Tongue (tissue), 2 donors: Measurements from ENCODE around the gene LGALS7. TPM values are rescaled to one million over a fixed set of nuclear protein-coding genes. Genes with fewer than 3 reads are reported as not detected.
"Not testable (repeated sequence)": the region's sequence is repeated elsewhere in the genome, so short reads cannot be mapped to it uniquely, and the experiment has no call there.

Experiments
- DNase-seq: peaks from one replicate; pipeline ENCODE4 v3.0.0-alpha.2; 2015
- total RNA-seq: library from RNA; depleted of rRNA; stranded (reverse); fragments of >200 nt; gene quantifications from one replicate; pipeline ENCODE4 v1.2.3, GENCODE V29; 2014

Gene LGALS7
- total RNA-seq, 1 donor from 2014 or later: 10.4 TPM

DNA sequence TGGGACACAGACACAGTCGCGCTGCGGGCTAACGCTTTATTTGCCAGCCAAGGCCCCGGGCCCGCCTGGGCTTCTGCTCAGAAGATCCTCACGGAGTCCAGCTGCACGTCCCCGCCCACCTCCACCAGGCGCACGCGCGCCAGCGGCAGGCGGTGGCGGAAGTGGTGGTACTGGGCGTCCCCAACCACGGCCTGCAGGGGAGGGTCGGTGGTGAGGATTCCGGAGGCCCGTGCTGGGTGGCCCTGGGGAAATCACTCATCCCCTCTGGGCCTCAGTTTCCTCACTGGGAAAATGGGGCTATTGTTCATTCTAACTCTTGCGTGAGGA, 2.4 kb downstream of the LGALS7 start:
- DNase-seq: not testable (repeated sequence)

DNA sequence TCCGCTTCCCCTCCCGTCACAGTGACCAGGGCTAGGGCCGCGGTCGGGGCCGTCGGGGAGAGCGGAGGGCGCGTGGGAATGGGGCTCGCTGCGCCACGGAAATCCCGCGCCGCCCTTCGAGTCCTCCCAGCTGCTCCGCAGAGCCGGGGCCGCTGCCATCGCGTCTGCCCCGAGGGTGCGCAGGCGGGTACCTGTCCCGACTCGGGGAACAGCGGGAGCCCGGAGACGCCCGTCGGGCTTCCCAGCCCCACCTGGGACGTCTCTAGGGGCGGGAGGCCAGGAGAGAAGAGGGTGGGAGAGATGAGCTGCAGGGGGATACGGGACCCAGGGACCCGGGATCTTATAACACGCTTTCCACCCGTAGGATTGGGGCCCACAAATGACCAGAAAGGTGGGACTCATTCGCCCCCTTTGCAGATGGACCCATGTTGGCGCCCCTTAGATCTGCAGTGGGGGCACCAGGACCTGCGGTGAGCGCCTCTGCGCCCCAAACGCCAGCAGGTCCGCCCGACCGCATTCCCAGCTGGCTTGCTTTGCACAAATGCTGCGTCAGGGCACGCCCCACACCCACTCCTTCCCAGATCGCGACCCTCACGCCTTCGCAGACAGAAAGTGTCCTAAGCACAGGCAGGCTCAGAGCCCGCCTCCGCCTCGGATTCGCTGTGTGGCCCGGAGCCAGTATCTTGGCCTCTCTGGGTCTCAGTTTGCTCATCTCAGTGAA, 2.9 kb downstream of the LGALS7 start:
- DNase-seq: not testable (repeated sequence)

DNA sequence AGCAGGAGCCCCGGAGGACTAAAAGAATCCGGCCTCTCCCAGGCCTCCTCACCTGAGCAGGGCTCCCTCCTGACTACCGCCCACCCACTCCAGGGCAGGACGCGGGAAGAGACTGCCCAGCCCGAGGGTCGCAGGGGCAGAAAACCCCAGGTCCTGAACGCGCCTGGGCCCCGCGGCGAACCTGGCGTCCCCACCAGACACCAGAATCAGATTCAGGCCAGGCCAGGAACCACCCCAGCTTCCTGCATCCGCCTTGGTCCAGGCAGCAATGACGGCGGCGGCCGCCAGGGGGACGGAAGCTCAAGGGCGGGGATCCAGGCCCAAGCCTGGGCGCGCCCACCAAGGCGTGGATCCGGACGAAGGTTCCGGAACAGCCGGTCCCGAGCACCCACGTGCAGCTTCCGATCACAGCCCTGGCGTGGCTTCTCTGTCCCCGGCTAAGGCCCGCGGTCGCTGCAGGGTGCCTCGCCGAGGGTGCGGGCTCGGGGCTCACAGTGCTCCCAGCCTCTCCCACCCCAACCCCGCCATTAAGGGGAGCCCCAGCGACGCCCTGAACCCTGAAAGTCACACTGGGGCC, 3.6 kb downstream of the LGALS7 start:
- peak; percentile 91 for DNase-seq

DNA sequence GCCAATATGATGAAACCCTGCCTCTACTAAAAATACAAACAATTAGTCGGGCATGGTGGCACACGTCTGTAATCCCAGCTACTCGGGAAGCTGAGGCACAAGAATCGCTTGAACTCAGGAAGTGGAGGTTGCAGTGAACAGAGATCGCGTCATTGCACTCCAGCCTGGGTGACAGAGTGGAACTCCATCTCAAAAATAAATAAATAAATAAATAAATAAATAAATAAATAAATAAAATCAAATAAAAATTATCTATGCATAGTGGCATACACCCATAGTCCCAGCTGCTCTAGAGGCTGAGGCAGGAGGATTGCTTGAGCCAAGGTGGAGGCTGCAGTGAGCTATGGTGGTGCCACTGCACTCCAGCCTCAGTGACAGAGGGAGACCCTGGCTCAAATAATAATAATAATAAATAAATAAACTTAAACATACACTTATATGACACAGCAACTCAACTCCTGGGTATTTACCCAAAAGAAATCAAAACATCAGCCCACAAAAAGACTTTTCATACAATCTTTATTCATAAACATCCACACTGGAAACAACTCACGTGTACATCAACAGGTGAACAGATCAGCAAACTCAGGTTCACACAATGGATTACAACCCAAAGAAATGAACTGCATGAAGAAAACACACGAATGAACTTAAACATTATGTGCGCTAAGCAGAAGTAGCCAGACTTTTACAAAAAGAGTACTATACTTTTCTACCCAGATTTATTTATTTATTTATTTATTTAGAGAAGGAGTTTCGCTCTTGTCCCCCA, 6.9 kb downstream of the LGALS7 start:
- no peak for DNase-seq

DNA sequence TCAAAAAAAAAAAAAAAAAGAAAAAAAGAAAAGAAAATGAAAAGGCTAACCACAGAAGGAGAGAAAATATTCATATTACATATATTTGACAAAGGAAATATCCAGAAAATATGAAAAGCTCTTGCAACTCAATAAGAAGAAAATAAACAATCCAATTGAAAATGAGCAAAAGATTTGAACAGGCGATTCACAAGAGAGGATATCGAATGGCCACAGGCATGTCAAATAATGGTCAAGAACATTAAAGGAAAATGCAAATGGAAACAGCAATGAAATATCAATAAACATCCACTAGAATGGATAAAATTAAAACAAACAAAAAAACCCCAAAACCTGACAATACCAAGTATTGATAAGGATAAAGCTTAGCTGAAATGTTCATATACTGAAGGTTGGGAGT, 8.1 kb downstream of the LGALS7 start:
- no peak for DNase-seq

DNA sequence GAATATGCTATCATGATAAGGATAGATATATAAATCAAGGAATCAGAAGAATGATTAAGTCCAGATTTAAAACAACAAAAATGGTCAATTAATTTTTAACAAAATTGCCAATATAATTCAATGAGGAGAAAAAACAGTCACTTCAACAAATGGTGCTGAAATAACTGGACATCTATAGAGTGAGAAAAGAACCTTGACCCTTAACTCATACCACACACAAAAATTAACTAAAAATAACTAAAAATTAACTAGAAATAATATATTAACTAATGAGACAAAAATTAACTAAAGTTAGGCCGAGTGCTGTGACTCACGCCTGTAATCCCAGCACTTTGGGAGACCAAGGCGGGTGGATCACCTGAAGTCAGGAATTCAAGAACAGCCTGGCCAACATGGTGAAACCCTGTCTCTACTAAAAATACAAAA, 9.5 kb downstream of the LGALS7 start:
- no peak for DNase-seq

DNA sequence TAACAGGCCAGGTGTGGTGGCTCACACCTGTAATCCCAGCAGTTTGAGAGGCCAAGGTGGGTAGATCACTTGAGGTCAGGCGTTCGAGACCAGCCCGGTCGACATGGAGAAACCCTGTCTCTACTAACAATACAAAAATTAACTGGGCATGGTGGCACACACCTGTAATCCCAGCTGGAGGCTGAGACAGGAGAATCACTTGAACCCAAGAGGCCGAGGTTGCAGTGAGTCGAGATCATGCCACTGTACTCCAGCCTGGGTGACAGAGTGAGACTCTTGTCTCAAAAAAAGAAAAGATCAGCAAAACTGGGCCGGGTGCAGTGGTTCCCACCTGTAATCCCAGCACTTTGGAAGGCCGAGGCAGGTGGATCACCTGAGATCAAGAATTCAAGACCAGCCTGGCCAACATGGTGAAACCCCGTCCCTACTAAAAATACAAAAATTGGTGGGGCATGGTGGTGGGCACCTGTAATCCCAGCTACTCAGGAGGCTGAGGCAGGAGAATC, 11.4 kb downstream of the LGALS7 start:
- not testable (repeated sequence) for DNase-seq

DNA sequence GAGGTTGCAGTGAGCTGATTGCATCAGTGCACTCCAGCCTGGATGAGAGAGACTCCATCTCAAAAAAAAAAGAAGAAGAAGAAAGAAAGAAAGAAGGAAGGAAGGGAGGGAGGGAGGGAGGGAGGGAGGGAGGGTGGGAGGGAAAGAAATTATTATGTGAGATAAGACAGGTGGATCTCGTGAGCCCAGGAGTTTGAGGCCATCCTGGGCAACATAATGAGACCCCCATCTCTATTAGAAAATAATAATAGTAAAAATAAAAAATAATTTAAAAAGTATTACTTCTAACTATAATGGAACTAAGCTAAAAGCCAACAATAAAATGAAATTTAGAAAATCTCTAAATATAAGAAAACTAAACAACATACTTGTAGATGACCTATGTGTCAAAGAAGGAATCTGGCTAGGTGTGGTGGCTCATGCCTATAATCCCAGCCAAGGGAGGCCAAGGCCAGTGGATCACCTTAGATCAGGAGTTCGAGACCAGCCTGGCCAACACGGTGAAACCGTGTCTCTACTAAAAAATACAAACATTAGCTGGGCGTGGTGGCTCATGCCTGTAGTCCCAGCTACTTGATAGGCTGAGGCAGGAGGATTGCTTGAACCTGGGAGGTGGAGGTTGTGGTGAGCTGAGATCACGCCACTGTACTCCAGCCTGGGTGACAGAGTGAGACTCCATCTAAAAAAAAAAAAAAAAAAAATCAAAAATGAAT, 12.4 kb downstream of the LGALS7 start:
- DNase-seq: not testable (repeated sequence)

DNA sequence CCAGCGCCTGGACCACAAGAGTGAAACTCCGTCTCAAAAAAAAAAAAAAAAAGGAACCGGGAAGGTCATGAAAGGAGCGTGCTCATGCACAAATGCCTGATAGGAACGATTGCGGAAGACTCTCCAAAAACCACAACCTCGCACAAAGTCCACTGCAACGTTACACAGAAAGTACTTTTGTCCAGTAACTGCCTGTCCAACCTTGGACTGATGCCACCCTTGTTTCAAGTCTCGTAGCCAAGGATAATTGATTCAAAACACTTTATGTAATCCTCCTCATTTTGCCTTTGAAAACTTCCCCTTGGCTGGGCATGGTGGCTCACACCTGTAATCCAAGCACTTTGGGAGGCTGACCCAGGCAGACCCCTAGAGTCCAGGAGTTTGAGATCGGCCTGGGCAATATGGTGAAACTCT, 13.7 kb downstream of the LGALS7 start:
- DNase-seq: no peak

DNA sequence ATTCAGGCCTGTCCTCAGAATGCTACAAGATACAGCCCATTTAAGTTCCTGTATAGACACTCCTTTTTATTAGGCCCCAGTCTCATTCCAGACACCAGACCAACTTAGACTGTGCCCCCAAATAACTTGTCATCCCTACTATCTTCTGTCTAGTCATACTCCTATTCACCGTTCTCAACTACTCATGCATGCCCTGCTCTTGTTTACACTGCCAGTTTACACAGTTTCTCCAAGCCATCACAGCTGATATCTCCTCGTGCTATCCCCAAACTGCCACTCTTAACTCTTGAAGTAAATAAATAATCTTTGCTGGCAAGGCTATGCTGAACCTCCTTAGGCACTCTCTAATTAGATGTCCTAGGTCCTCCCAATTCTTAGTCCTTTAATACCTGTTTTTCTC, 19.1 kb downstream of the LGALS7 start:
- not testable (repeated sequence) for DNase-seq

DNA sequence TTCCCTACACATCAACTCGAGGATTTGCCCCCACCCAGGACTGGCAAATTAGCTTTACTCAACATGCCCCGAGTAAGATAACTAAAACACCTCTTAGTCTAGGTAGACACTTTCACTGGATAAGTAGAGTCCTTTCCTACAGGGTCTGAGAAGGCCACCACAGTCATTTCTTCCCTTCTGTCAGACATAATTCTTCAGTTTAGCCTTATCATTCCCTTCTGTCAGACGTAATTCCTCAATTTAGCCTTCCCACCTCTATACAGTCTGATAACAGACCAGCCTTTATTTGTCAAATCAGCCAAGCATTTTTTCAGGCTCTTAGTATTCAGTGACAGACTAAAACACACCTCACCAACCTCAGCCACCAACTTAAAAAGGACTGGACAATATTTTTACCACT, 19.5 kb downstream of the LGALS7 start:
- DNase-seq: not testable (repeated sequence)

DNA sequence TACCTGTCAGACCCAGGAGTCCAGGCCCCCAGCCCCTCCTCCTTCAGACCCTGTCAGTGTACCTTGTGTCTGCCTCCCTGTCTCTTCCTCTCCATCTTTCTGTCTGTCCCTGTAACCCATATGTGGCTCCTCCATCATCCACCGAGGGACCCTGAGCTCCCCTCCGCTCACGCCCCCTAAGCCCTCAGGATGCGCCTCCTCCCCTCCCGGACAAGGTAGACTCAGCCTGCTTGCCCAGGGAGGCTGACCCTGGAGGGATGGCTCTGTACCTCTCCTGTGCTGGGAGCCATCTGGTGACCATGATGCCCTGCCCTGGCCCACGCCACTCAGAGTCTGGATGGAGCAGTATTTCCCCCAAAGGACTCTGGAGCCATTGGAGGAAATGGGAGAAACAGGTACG, 28.0 kb downstream of the LGALS7 start:
- no peak for DNase-seq

DNA sequence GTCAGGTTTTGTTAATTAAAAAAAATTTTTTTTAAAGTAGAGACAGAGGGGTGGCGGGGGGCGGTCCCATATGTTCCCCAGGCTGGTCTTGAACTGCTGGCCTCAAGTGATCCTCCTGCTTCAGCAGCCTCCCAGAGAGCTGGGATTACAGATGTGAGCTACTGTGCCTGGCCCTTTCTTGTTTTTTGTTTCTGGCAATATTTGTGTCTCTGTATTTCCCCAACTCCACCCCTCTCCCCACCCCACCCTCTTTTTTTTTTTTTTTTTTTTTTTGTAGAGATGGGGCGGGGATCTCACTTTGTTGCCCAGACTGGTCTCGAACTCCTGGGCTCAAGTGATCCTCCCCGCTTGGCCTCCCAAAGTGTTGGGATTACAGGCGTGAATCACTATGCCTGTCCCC, 28.4 kb downstream of the LGALS7 start:
- DNase-seq: no peak

DNA sequence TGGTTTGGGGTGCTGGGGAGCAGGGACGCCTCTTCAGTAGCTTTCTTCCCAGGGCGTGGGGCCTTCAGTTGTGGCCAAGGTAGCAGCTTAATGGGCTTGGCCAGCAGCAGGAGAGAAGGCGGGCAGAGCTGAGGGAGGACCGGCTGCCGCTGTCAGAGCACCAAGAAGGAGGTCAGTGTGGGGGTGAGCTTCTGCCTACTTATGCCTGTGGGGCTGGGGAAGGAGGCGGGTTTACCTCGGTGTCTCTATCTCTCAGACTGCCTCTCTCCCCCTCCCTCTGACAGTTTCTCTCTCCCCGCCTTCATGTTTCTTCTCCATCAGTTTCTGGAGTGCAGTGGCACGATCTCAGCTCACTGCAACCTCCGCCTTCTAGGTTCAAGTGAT, 29.0 kb downstream of the LGALS7 start, which contains the start of gene CAPN12:
TSS of gene CAPN12 (minus strand) at position 177 of the 384 bp plus-strand sequence. CDS start 309 bp downstream, outside the sequence.
- DNase-seq: no peak

DNA sequence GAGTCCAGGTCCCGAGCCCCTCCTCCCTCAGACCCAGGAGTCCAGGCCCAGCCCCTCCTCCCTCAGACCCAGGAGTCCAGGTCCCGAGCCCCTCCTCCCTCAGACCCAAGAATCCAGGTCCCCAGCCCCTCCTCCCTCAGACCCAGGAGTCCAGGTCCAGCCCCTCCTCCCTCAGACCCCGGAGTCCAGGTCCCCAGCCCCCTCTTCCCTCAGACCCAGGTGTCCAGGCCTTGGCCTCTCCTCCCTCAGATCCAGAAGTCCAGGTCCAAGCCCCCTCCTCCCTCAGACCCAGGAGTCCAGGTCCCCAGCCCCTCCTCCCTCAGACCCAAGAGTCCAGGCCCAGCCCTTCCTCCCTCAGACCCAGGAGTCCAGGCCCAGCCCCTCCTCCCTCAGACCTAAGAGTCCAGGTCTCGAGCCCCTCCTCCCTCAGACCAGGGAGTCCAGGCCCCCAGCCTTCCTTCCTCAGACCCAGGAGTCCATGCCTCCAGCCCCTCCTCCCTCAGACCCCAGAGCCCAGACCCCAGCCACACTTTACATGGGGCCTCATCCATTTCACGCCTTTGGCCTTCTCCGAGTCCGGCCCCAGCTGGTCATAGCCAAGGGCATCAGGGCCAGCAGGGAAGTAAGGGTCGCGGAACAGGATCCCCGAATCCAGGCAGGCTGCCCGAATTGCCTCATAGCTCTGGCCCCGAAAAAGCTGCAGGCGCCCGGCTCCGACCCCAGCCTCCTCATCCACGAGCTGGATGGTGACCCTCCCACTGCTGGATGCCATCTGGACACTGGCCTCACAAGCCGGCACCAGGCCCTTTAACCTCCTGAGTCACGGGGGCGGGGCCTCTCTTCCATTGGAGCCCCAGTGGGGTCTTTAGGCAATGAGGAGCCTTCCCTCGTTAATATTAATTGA, 29.7 kb downstream of the LGALS7 start:
- DNase-seq: no peak

DNA sequence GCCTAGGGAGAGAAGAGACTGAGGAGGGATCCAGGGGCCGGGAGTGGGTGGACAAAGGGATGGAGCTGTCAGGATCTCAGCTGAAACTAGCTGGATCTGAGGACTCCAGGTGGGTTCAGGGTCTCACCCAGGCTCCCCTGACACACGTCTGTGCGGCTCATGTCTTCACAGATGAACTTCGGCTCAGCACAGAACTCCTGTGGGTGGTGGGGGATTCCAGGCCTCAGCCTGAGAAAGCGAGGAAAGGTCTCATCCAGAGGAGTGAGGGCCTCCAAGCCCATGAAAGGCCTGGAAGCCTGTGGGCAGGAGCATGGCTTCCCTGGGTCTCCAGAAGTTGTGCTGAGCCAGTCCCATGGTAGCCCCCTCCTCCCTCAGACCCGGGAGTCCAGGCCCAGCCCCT, 30.4 kb downstream of the LGALS7 start:
- no peak for DNase-seq

DNA sequence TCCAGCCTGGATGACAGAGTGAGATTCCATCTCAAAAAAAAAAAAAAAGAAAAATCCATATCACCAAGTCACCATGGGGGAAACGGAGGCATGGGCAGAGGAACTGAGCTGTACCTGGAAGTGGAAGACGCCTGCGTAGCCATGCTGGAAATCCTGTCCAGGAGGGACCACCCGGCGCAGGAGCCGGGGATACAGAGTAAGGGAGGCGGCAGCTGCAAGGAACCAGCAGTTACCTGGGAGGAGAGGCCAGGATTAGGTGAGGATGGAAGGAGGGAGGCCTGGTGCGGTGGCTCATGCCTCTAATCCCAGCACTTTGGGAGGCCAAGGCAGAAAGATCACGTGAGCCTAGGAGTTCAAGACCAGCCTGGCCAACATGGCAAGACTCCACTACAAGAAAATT, 31.0 kb downstream of the LGALS7 start:
- no peak for DNase-seq

DNA sequence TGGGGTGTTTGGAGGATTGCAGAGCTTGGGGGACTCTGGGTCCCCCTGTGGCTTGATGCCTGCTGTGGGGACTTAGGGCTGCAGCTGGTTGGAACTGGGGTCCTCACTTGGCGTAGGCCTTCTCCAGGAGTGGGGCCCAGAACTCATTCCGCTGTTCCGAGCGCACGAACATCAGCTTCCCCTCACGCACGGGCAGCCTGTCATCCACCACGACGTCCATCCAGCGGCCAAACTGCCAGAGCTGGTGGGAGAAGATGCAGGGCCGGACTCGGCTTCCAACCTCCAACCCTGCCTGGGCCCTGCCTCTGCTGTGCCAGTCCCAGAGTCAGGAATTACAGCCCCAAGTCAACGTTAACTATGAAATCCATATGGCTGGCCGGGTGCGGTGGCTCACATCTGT, 31.6 kb downstream of the LGALS7 start:
- no peak for DNase-seq

DNA sequence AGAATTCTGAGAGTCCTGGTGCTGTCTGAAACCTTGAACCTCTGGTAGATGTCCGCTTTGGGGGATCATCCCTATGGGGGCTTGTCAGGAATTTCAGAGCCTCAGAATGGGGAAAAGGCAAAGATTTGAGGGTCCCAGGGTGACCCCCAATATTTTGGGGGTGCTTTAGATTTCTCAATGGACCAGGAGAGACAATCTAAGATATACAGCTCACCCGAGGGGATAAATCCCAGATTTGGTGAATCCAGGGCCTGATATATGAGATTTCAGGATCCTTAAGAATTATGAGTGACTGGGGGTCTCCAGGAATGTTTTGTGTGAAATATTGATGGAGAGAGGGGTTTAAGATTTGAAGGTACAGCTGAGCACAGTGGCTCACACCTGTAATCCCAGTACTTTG, 32.4 kb downstream of the LGALS7 start:
- no peak for DNase-seq

DNA sequence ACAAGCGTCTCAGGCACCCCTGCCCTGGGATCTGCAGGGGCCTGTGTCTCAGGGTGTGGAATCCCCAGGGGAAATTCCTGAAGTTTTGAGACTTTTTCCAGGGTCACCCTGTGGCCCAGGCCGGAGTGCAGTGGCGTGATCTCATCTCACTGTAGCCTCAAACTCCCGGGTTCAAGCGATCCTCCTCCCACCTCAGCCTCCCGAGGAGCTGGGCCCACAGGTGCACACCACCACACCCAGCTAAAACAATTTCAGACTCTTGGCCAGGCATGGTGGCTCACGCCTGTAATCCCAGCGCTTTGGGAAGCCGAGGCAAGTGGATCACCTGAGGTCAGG, 33.1 kb downstream of the LGALS7 start:
- DNase-seq: no peak

DNA sequence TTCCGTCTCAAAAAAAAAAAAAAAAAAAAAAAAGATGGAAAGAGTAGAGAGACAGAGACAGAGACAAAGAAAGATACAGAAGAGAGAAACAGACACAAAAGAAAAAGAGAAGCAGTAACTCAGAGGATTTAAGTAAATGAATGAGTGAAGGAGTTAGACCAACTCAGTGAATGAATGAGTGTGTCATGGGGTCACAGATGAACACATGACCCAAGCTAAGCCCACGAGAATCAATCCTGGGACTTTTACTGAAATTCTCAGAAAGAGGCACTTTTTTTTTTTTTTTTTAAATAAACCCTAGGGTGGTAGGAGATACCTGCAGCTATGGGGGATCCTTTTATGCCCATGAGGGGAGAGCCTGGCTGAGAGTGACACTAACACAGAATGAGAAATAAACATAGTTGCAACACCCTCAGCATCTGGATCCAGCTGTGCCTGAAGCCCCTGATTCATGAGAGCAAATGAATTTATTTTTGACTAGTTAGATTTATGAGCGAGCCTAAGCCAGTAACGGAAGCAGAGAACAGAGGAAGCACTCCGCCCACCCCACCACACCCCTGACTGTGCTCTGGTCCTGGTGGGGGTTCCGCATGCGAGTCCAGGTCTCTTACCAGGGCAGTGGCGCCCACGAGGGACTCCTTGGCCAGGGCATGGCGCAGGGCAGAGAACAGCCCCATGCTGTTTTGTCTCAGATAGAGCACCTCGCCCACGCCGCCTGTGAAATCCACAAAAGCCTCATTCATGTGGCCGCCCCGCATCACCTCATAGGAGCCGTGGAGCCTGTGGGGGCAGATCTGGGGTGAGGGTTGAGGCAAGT, 33.7 kb downstream of the LGALS7 start:
- DNase-seq: no peak
